ENCODE measurements around the gene HSD3B7. TPM values are rescaled to one million over a fixed set of nuclear protein-coding genes. Genes with fewer than 3 reads are reported as not detected.
A peak's percentile ranks its signal among the peaks of the same experiment; 100 is the strongest.

HSD3B7 gene
- total RNA-seq, 1 experiment from 2014 or later = 5.4 TPM

GRCh38 chr16:31005350-31006085, 20.5 kb downstream of the HSD3B7 start:
- Histone ChIP-seq H3K27me3 (ENCODE audit: control insufficient read depth, insufficient read depth, low read length) (no peaks in the 10 kb centered on the region), H3K9me3 (ENCODE audit: control insufficient read depth, insufficient read depth, low read depth, low read length) (no peaks in the 10 kb centered on the region), H3K27ac (ENCODE audit: low read length) (no peak overlapping the region), H3K4me3 (ENCODE audit: low read depth in 2 of 2, low read length in 2 of 2) (no peak overlapping the region), H3K36me3 (ENCODE audit: control insufficient read depth, insufficient read depth, low read length) (no peaks in the 10 kb centered on the region), H3K4me1 (ENCODE audit: control insufficient read depth, insufficient read depth, low read length) (peaks cover 6% of the 10 kb centered on the region; the same call in 1 of the 2 replicates)
- ChIA-PET POLR2A (no interaction called here), CTCF (no interaction called here)
- DNase-seq (ENCODE audit: low read depth, low spot score) (no peak), ATAC-seq (0 out of 2 replicates have a peak, but pooled peaks have one; percentile 2)
- TF ChIP-seq, protein P1, sequence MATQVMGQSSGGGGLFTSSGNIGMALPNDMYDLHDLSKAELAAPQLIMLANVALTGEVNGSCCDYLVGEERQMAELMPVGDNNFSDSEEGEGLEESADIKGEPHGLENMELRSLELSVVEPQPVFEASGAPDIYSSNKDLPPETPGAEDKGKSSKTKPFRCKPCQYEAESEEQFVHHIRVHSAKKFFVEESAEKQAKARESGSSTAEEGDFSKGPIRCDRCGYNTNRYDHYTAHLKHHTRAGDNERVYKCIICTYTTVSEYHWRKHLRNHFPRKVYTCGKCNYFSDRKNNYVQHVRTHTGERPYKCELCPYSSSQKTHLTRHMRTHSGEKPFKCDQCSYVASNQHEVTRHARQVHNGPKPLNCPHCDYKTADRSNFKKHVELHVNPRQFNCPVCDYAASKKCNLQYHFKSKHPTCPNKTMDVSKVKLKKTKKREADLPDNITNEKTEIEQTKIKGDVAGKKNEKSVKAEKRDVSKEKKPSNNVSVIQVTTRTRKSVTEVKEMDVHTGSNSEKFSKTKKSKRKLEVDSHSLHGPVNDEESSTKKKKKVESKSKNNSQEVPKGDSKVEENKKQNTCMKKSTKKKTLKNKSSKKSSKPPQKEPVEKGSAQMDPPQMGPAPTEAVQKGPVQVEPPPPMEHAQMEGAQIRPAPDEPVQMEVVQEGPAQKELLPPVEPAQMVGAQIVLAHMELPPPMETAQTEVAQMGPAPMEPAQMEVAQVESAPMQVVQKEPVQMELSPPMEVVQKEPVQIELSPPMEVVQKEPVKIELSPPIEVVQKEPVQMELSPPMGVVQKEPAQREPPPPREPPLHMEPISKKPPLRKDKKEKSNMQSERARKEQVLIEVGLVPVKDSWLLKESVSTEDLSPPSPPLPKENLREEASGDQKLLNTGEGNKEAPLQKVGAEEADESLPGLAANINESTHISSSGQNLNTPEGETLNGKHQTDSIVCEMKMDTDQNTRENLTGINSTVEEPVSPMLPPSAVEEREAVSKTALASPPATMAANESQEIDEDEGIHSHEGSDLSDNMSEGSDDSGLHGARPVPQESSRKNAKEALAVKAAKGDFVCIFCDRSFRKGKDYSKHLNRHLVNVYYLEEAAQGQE (IDR thresholded peaks at IDR 0.05; ENCODE audit: insufficient read depth in 1 of 2, low read depth in 2 of 2, low read length in 1 of 2) = no peak
- no peak for TF ChIP-seq TCF7L2 (IDR thresholded peaks at IDR 0.05; ENCODE audit: low read depth, low read length)
- no peak for TF ChIP-seq CTCF (IDR thresholded peaks at IDR 0.05)
- no peak for TF ChIP-seq SIN3A (IDR thresholded peaks at IDR 0.05; ENCODE audit: borderline replicate concordance, insufficient read depth, low read depth, low read length)
- TF ChIP-seq POLR2AphosphoS5 (IDR thresholded peaks at IDR 0.05; ENCODE audit: low read depth, low read length) = no peak
- in situ Hi-C loops (cut with HindIII; ENCODE audit: low pct_unique_long_range_greater_than_20kb, low sequenced_read_pairs) (no loop called here), intact Hi-C loops (cut with micrococcal nuclease; ENCODE audit: unreplicated experiment) (no loop called here)
- no TSS peak for BruUV-seq (replicated peaks)

DNA sequence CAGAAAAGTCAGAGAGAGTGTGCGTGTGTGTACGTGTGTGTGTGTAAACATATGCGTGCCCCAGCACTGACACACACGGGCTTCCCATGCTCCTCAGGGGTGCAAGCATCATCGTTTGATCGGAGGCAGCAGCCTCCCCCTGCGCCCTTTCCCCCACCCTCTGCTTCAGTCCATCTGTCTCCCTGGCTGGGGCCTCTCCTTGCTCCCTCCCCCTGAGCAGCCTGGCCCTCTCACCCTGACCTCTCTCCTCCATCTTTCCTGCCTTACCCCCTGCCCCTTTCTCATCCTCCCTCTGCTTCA, 21.0 kb downstream of the HSD3B7 start:
- CTCF ChIA-PET = interaction anchor here (0.7 kb wide), 1 partner anchor 142 kb away, joined by 5 read pairs; no protein-coding TSS in a partner anchor
- DNase-seq (ENCODE audit: low read depth, low spot score) = no peak
- POLR2A ChIA-PET = no interaction called here
- intact Hi-C loops (cut with micrococcal nuclease; ENCODE audit: unreplicated experiment) (no loop called here), in situ Hi-C loops (cut with HindIII; ENCODE audit: low pct_unique_long_range_greater_than_20kb, low sequenced_read_pairs) (no loop called here)
- no TSS peak for BruUV-seq (replicated peaks)
- peaks cover 6% of the 10 kb centered on the region; the same call in 1 of the 2 replicates for H3K4me1 ChIP-seq (ENCODE audit: control insufficient read depth, insufficient read depth, low read length)
- no peak overlapping the region for H3K27ac ChIP-seq (ENCODE audit: low read length)
- H3K4me3 ChIP-seq (ENCODE audit: low read depth in 2 of 2, low read length in 2 of 2) = no peak overlapping the region
- peak; percentile 18; the same call in 1 of the 2 replicates for ATAC-seq
- H3K9me3 ChIP-seq (ENCODE audit: control insufficient read depth, insufficient read depth, low read depth, low read length) = no peaks in the 10 kb centered on the region
- H3K36me3 ChIP-seq (ENCODE audit: control insufficient read depth, insufficient read depth, low read length) = no peaks in the 10 kb centered on the region
- TF ChIP-seq TCF7L2 (IDR thresholded peaks at IDR 0.05; ENCODE audit: low read depth, low read length) (no peak), POLR2AphosphoS5 (IDR thresholded peaks at IDR 0.05; ENCODE audit: low read depth, low read length) (no peak), CTCF (IDR thresholded peaks at IDR 0.05) (no peak), SIN3A (IDR thresholded peaks at IDR 0.05; ENCODE audit: borderline replicate concordance, insufficient read depth, low read depth, low read length) (no peak)
- TF ChIP-seq, protein P1 (IDR thresholded peaks at IDR 0.05; ENCODE audit: insufficient read depth in 1 of 2, low read depth in 2 of 2, low read length in 1 of 2) = no peak
- no peaks in the 10 kb centered on the region for H3K27me3 ChIP-seq (ENCODE audit: control insufficient read depth, insufficient read depth, low read length)
